Testis (tissue), 3 donors: Measurements from ENCODE around the gene STK17A. TPM values are rescaled to one million over a fixed set of nuclear protein-coding genes. Genes with fewer than 3 reads are reported as not detected.
"Not testable (repeated sequence)": the region's sequence is repeated elsewhere in the genome, so short reads cannot be mapped to it uniquely, and the experiment has no call there.

Source experiments
- DNase-seq: peaks from one replicate; pipeline ENCODE4 v3.0.0-alpha.2; 2019
- H3K27ac ChIP-seq, 2 donors: fragments of 200-600 bp; sonication (generic); one replicate each; pipeline ENCODE4 v1.5.1; 2019
- H3K27me3 ChIP-seq: fragments of 200-600 bp; sonication (generic); one replicate; pipeline ENCODE4 v1.5.1; 2019
- H3K36me3 ChIP-seq: fragments of 200-600 bp; sonication (generic); one replicate; pipeline ENCODE4 v1.5.1; 2017; ENCODE audit warnings: low read depth; ENCODE audit errors: missing control alignments
- H3K4me1 ChIP-seq: fragments of 200-600 bp; sonication (generic); one replicate; pipeline ENCODE4 v1.5.1; 2019
- H3K4me3 ChIP-seq, 2 donors: fragments of 200-600 bp; sonication (generic); one replicate each; pipeline ENCODE4 v1.5.1; 2017 to 2019
- H3K9me3 ChIP-seq: fragments of 200-600 bp; sonication (generic); one replicate; pipeline ENCODE4 v1.5.1; 2017
- POLR2A ChIP-seq: fragments of 450-650 bp; IDR thresholded peaks from one replicate; pipeline ENCODE4 v1.6.1; 2017; ENCODE audit warnings: antibody characterized with exemption, mild to moderate bottlenecking, moderate library complexity
- WGBS, 2 donors: methylation state at CpG; one replicate each; pipeline ENCODE4 v1.1.5; 2018; 5-methylcytosine and 5-hydroxymethylcytosine counted together
- intact Hi-C: fragments of 100-400 bp; cut with DNase I; formaldehyde crosslinking; loops from one replicate; pipeline ENCODE4 v1.15.1; 2023; ENCODE audit warnings: low total_unique reads
- polyA plus RNA-seq: library from polyadenylated mRNA; stranded (reverse); fragments of 350-450 nt; fragmentation: Illumina TruSeq; extraction: RNeasy Lipid Tissue Mini Kit (QIAGEN cat#74804); gene quantifications from one replicate; pipeline ENCODE4 v1.2.3, GENCODE V29; 2014; ENCODE audit warnings: low read depth, low replicate concordance; ENCODE audit not compliant: insufficient read depth
- total RNA-seq, 2 donors: library from RNA; depleted of rRNA; stranded (reverse); fragments of >200 nt; gene quantifications; one replicate each; pipeline ENCODE4 v1.2.3, GENCODE V29; 2016
- TF ChIP-seq, protein P1 (sequence below), 3 experiments: fragments of 450-650 bp in 2 of 3; fragments of 200-600 bp in 1 of 3; sonication (generic) in 1 of 3; IDR thresholded peaks; one replicate each; pipeline ENCODE4 v1.5.1; 2016 to 2019; ENCODE audit warnings: antibody characterized with exemption in 3 of 3, mild to moderate bottlenecking in 2 of 3, moderate library complexity in 1 of 3

STK17A gene
- total and polyA plus RNA-seq, 3 donors from 2014 or later = 14.8 to 43.2 (median 18.8) TPM

DNA sequence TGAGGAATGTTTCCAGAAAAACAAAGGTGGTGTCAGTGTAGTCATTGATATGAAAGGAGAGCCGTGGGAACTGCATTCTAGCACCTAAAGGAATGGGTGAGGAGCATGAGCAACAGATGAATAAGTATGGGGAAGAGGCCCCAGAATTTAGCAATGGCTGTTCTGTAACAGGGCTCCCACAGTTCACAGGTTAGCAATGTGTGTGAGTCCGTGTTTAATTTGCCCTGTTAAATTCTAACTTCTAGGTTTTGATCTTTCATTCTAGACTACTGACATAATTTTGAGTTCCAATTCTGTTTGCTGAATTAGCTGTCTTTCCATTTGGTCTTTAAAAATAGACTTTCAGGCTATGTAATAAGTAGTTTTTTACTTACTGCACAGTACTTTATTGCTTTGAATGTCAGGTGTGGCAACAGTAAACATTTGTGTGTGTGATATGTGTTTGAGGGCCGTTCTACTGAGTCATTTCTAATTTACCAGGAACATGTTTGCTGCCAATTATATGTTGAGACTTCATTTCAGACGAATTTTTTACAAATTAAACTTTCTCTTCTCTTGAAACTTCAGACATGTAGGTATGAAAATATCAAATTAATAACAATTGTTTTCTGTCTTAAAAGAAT, 8.8 kb downstream of the STK17A start:
- H3K36me3 ChIP-seq = no peaks in the 10 kb centered on the region
- WGBS, 2 donors = 66 to 77% methylated on average over 4 of the region's 4 CpGs
- H3K27ac ChIP-seq = no peak overlapping the region
- intact Hi-C loops = no loop called here
- H3K9me3 ChIP-seq = no peaks in the 10 kb centered on the region
- H3K27me3 ChIP-seq = no peaks in the 10 kb centered on the region
- no peak for DNase-seq
- TF ChIP-seq, protein P1, sequence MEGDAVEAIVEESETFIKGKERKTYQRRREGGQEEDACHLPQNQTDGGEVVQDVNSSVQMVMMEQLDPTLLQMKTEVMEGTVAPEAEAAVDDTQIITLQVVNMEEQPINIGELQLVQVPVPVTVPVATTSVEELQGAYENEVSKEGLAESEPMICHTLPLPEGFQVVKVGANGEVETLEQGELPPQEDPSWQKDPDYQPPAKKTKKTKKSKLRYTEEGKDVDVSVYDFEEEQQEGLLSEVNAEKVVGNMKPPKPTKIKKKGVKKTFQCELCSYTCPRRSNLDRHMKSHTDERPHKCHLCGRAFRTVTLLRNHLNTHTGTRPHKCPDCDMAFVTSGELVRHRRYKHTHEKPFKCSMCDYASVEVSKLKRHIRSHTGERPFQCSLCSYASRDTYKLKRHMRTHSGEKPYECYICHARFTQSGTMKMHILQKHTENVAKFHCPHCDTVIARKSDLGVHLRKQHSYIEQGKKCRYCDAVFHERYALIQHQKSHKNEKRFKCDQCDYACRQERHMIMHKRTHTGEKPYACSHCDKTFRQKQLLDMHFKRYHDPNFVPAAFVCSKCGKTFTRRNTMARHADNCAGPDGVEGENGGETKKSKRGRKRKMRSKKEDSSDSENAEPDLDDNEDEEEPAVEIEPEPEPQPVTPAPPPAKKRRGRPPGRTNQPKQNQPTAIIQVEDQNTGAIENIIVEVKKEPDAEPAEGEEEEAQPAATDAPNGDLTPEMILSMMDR (IDR thresholded peaks at IDR 0.05) = no peak
- no peak for TF ChIP-seq POLR2A
- no peaks in the 10 kb centered on the region for H3K4me1 ChIP-seq
- H3K4me3 ChIP-seq = no peak overlapping the region

DNA sequence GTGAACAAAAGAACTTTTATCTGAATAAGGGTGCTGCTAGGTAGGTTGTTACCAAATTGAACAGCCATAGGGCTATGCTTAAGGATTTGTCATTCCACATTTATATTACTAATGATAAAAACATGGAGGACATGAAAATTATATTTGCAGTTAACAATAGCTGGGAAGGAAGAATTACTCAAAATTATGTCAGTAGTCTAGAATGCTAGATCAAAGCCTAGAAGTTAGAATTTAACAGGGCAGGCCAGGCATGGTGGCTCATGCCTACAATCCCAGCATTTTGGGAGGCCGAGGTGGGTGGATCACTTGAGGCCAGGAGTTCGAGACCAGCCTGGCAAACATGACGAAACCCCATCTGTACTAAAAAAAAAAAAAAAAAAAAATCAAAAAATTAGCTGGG, 9.4 kb downstream of the STK17A start:
- Histone ChIP-seq H3K9me3 (no peaks in the 10 kb centered on the region), H3K36me3 (no peaks in the 10 kb centered on the region), H3K27ac (no peak overlapping the region), H3K27me3 (no peaks in the 10 kb centered on the region), H3K4me3 (no peak overlapping the region), H3K4me1 (no peaks in the 10 kb centered on the region)
- WGBS, 2 donors = 86 to 90% methylated on average over 3 of the region's 3 CpGs
- intact Hi-C loops = no loop called here
- TF ChIP-seq, protein P1 (IDR thresholded peaks at IDR 0.05) = no peak
- no peak for TF ChIP-seq POLR2A
- DNase-seq = no peak

DNA sequence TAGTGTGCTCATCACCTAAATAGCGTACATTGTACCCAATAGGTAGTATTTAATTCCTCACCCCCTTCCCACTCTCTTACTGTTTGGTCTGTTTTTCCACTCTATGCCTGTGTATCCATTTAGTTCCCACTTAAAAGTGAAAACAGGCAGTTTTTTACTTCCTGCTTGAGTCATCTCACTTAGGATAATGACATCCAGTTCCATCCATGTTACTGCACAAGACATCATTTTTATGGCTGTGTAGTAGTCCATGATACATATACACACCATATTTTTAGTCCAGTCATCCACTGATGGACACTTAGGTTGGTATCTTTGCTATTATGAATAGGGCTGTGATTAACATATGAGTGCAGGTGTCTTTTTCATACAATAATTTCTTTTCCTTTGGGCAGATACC, 10.1 kb downstream of the STK17A start:
- no peaks in the 10 kb centered on the region for H3K4me1 ChIP-seq
- WGBS, 2 donors = 90 to 100% methylated on average over 1 of the region's 1 CpG
- TF ChIP-seq, protein P1 (IDR thresholded peaks at IDR 0.05) = no peak
- TF ChIP-seq POLR2A = no peak
- H3K36me3 ChIP-seq = no peaks in the 10 kb centered on the region
- H3K9me3 ChIP-seq = no peaks in the 10 kb centered on the region
- intact Hi-C loops = no loop called here
- no peak overlapping the region for H3K27ac ChIP-seq
- no peak overlapping the region for H3K4me3 ChIP-seq
- no peaks in the 10 kb centered on the region for H3K27me3 ChIP-seq
- no peak for DNase-seq

DNA sequence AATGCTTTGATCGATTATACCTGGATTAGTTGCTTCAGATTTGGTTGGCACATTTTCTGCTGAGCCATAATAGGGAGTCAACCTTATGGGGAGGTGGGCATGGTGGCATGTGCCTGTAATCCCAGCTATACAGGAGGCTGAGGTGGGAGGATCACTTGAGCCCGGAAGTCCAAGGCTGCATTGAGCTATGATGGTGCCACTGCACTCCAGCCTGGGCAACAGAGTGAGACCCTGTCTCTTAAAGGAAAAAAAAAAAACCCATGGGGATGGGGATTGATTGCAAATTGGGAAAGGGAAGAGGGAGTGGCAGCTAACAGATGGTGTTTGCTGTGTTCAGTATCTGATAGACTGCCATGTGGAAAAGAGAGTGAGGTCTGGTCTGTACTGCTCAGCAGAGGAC, 11.1 kb downstream of the STK17A start:
- H3K27me3 ChIP-seq = no peaks in the 10 kb centered on the region
- H3K27ac ChIP-seq = no peak overlapping the region
- no peak overlapping the region for H3K4me3 ChIP-seq
- no peaks in the 10 kb centered on the region for H3K4me1 ChIP-seq
- TF ChIP-seq POLR2A = no peak
- TF ChIP-seq, protein P1 (IDR thresholded peaks at IDR 0.05) = no peak
- intact Hi-C loops = no loop called here
- no peaks in the 10 kb centered on the region for H3K9me3 ChIP-seq
- H3K36me3 ChIP-seq = no peaks in the 10 kb centered on the region
- DNase-seq = no peak
- 87 to 93% methylated on average over 2 of the region's 2 CpGs for WGBS, 2 donors

DNA sequence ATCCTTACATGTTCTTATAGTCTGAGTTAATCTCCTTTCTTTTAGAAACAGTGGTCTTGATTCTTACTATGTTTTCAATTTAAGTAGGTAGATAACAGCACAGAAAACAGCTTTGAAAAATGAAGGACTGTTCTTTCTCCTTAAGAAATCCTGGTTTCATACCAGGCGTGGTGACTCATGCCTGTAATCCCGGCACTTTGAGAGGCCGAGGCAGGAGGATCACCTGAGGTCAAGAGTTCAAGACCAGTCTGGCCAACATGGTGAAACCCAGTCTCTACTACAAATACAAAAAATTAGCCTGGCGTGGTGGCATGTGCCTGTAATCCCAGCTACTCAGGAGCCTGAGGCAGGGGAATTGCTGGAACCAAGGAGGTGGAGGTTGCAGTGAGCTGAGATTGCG, 13.5 kb downstream of the STK17A start:
- intact Hi-C loops, H3K4me1 ChIP-seq, H3K36me3 ChIP-seq, DNase-seq, H3K27ac ChIP-seq, H3K27me3 ChIP-seq, H3K4me3 ChIP-seq, H3K9me3 ChIP-seq: not testable (repeated sequence)
- 90 to 93% methylated on average over 5 of the region's 5 CpGs for WGBS, 2 donors
